ENCODE measurements around the gene SMG5.

The SMG5 gene

GRCh38 chr1:156241926-156242325, 40.7 kb downstream of the SMG5 start, which contains the start of gene BGLAP:
Gene BGLAP (plus strand): TSS chr1:156242184. CDS start chr1:156242232, 48 bp downstream.
- Histone ChIP-seq H2AFZ (ENCODE audit: low read length) (no peak within 1 kb of the TSS), H3K27me3 (replicated peaks; ENCODE audit: insufficient read depth, low read length) (no peaks in the 10 kb centered on the region), H3K9me3 (replicated peaks; ENCODE audit: insufficient read depth, low read length) (no peaks in the 10 kb centered on the region), H3K4me1 (ENCODE audit: low read length) (peaks cover 7% of the 10 kb centered on the region; the same call in 1 of the 2 replicates), H4K20me1 (ENCODE audit: insufficient read depth, low read length) (no peaks in the 10 kb centered on the region), H3F3A (ENCODE audit: insufficient read depth, low read length) (peaks cover 8% of the 10 kb centered on the region; the same call in 1 of the 2 replicates), H3K79me2 (ENCODE audit: low read length) (no peaks in the 10 kb centered on the region), H3K36me3 (replicated peaks; ENCODE audit: insufficient read depth, low read length) (0 out of 2 replicates have a peak, but pooled peaks cover 6% of the 10 kb centered on the region), H3K27ac (ENCODE audit: low read length) (no peak within 1 kb of the TSS), H3K4me3 (ENCODE audit: low read length) (no peak within 1 kb of the TSS), H3K9ac (ENCODE audit: low read length) (no peak within 1 kb of the TSS), H3K4me2 (ENCODE audit: low read depth, low read length) (no peak within 1 kb of the TSS), H3K9me2 (replicated peaks; ENCODE audit: insufficient read depth, low read length) (no peaks in the 10 kb centered on the region)
- no peak for DNase-seq
- TF ChIP-seq EZH2 (optimal IDR thresholded peaks at IDR 0.05; ENCODE audit: low read depth, low read length) (no peak), CTCF (IDR thresholded peaks at IDR 0.05; ENCODE audit: low read length) (no peak), EZH2phosphoT487 (IDR thresholded peaks at IDR 0.05; ENCODE audit: low read length) (no peak)

- H3K9ac ChIP-seq (ENCODE audit: low read length) = no peak overlapping the region
Observed at GRCh38 chr1:156241311-156241811, 41.3 kb downstream of the SMG5 start.

GRCh38 chr1:156238248-156238647, 44.4 kb downstream of the SMG5 start:
- no peak overlapping the region for H3K9ac ChIP-seq (ENCODE audit: low read length)
- no peaks in the 10 kb centered on the region for H3K4me1 ChIP-seq (ENCODE audit: low read length)
- no peak for DNase-seq
- H4K20me1 ChIP-seq (ENCODE audit: insufficient read depth, low read length) = no peaks in the 10 kb centered on the region
- no peaks in the 10 kb centered on the region for H3K27me3 ChIP-seq (replicated peaks; ENCODE audit: insufficient read depth, low read length)
- no peaks in the 10 kb centered on the region for H3F3A ChIP-seq (ENCODE audit: insufficient read depth, low read length)
- TF ChIP-seq EZH2 (optimal IDR thresholded peaks at IDR 0.05; ENCODE audit: low read depth, low read length) = no peak
- no peak for TF ChIP-seq CTCF (IDR thresholded peaks at IDR 0.05; ENCODE audit: low read length)
- no peak for TF ChIP-seq EZH2phosphoT487 (IDR thresholded peaks at IDR 0.05; ENCODE audit: low read length)
- no peaks in the 10 kb centered on the region for H3K79me2 ChIP-seq (ENCODE audit: low read length)
- H3K27ac ChIP-seq (ENCODE audit: low read length) = no peak overlapping the region
- peaks cover 10% of the 10 kb centered on the region; the same call in 1 of the 2 replicates for H3K36me3 ChIP-seq (replicated peaks; ENCODE audit: insufficient read depth, low read length)
- no peak overlapping the region for H3K4me2 ChIP-seq (ENCODE audit: low read depth, low read length)
- H3K9me3 ChIP-seq (replicated peaks; ENCODE audit: insufficient read depth, low read length) = no peaks in the 10 kb centered on the region
- no peaks in the 10 kb centered on the region for H3K9me2 ChIP-seq (replicated peaks; ENCODE audit: insufficient read depth, low read length)
- H3K4me3 ChIP-seq (ENCODE audit: low read length) = no peak overlapping the region
- H2AFZ ChIP-seq (ENCODE audit: low read length) = no peak overlapping the region

More at GRCh38 chr1:156241311-156241811, 41.3 kb downstream of the SMG5 start:
- Histone ChIP-seq H3K4me2 (ENCODE audit: low read depth, low read length) (no peak overlapping the region), H4K20me1 (ENCODE audit: insufficient read depth, low read length) (no peaks in the 10 kb centered on the region), H3K4me3 (ENCODE audit: low read length) (no peak overlapping the region), H3K9me3 (replicated peaks; ENCODE audit: insufficient read depth, low read length) (no peaks in the 10 kb centered on the region), H3K27ac (ENCODE audit: low read length) (no peak overlapping the region), H3F3A (ENCODE audit: insufficient read depth, low read length) (peaks cover 2% of the 10 kb centered on the region; the same call in 1 of the 2 replicates), H3K79me2 (ENCODE audit: low read length) (no peaks in the 10 kb centered on the region), H3K4me1 (ENCODE audit: low read length) (peaks cover 7% of the 10 kb centered on the region; the same call in 1 of the 2 replicates), H3K27me3 (replicated peaks; ENCODE audit: insufficient read depth, low read length) (no peaks in the 10 kb centered on the region), H2AFZ (ENCODE audit: low read length) (no peak overlapping the region), H3K36me3 (replicated peaks; ENCODE audit: insufficient read depth, low read length) (peaks cover 9% of the 10 kb centered on the region; the same call in 1 of the 2 replicates), H3K9me2 (replicated peaks; ENCODE audit: insufficient read depth, low read length) (no peaks in the 10 kb centered on the region)
- TF ChIP-seq EZH2 (optimal IDR thresholded peaks at IDR 0.05; ENCODE audit: low read depth, low read length) = no peak
- TF ChIP-seq EZH2phosphoT487 (IDR thresholded peaks at IDR 0.05; ENCODE audit: low read length) = no peak
- DNase-seq = no peak

- H3K79me2 ChIP-seq (ENCODE audit: low read length) = no peaks in the 10 kb centered on the region
- H3K4me2 ChIP-seq (ENCODE audit: low read depth, low read length) = no peak overlapping the region
- H3K4me3 ChIP-seq (ENCODE audit: low read length) = no peak overlapping the region
- no peaks in the 10 kb centered on the region for H3K27me3 ChIP-seq (replicated peaks; ENCODE audit: insufficient read depth, low read length)
- H3K27ac ChIP-seq (ENCODE audit: low read length) = no peak overlapping the region
- H3F3A ChIP-seq (ENCODE audit: insufficient read depth, low read length) = no peaks in the 10 kb centered on the region
- TF ChIP-seq EZH2 (optimal IDR thresholded peaks at IDR 0.05; ENCODE audit: low read depth, low read length) = no peak
- TF ChIP-seq CTCF (IDR thresholded peaks at IDR 0.05; ENCODE audit: low read length) = no peak
- no peak for TF ChIP-seq EZH2phosphoT487 (IDR thresholded peaks at IDR 0.05; ENCODE audit: low read length)
- DNase-seq = no peak
- peaks cover 10% of the 10 kb centered on the region; the same call in 1 of the 2 replicates for H3K36me3 ChIP-seq (replicated peaks; ENCODE audit: insufficient read depth, low read length)
- no peaks in the 10 kb centered on the region for H3K9me3 ChIP-seq (replicated peaks; ENCODE audit: insufficient read depth, low read length)
- H2AFZ ChIP-seq (ENCODE audit: low read length) = no peak overlapping the region
- no peak overlapping the region for H3K9ac ChIP-seq (ENCODE audit: low read length)
- H3K9me2 ChIP-seq (replicated peaks; ENCODE audit: insufficient read depth, low read length) = no peaks in the 10 kb centered on the region
- no peaks in the 10 kb centered on the region for H4K20me1 ChIP-seq (ENCODE audit: insufficient read depth, low read length)
- no peaks in the 10 kb centered on the region for H3K4me1 ChIP-seq (ENCODE audit: low read length)
Observed at GRCh38 chr1:156236164-156236563, 46.5 kb downstream of the SMG5 start.

Measured in MM.1S (cell line).